ENCODE measurements around the gene KCNH1.
"Not testable (repeated sequence)": the region's sequence is repeated elsewhere in the genome, so short reads cannot be mapped to it uniquely, and the experiment has no call there.

Gene KCNH1

DNA sequence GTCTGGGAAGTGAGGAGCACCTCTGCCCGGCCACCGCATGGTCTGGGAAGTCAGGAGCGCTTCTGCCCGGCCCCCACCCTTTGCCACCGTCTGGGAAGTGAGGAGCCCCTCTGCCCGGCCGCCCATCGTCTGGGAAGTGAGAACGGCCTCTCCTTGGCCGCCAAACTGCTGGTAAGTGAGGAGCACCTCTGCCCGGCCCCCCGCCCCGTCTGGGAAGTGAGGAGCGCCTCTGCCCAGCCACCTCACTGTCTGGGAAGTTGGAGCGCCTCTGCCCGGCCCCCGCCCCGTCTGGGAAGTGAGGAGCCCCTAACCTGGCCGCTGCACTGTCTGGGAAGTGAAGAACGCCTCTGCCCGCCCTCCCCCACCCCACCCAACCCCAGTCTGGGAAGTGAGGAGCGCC lies 22.6 kb downstream of the KCNH1 start:
- no peak for DNase-seq

GRCh38 chr1:211101481-211101880 lies 32.5 kb downstream of the KCNH1 start:
- no peak for DNase-seq

- DNase-seq = no peak
These were observed 34.6 kb downstream of the KCNH1 start for GRCh38 chr1:211099393-211099792.

DNA sequence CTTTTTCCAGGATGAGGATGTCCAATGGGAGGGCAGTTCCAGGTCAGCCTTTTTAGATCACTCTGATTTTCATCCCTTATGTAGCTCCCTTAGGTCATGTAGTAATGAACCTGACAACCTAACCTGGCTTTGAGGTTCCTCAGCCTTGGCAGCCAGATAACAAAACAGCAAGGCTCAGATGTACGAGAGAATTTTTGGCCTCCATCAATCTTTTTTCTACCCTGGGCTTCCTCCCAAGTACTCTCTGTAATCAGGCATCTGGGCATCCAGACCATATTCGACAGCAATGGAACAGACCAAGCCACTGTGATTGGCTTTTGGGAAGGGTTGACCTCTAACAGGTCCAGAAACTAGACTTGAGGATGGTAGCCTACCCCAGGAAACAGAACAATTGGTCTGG lies 38.6 kb downstream of the KCNH1 start:
- DNase-seq = no peak

GRCh38 chr1:211092955-211093354 lies 41.0 kb downstream of the KCNH1 start:
- DNase-seq = peak in 3 of 56 donors; percentile 4 to 29 (median 7)

GRCh38 chr1:211091867-211092266 lies 42.1 kb downstream of the KCNH1 start:
- DNase-seq = no peak

DNA sequence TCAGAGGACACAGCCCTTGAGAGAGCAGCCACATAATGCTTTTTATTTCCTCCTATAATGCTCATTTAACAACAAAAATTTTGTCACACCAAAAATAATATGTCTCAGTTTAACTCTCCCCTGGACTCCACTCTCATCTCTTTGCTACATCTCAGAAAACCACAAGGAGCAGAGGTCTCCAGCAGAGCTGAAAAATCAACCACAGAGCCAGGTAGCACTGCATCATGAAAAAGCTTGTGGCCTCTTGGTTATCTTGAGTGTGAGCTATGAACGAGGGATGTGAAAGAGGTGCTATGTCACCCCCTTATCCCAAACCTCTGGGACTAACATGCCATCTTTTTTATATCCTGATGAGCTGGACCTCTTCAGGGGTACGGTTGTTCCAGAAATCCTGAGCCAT lies 44.4 kb downstream of the KCNH1 start:
- no peak for DNase-seq

DNA sequence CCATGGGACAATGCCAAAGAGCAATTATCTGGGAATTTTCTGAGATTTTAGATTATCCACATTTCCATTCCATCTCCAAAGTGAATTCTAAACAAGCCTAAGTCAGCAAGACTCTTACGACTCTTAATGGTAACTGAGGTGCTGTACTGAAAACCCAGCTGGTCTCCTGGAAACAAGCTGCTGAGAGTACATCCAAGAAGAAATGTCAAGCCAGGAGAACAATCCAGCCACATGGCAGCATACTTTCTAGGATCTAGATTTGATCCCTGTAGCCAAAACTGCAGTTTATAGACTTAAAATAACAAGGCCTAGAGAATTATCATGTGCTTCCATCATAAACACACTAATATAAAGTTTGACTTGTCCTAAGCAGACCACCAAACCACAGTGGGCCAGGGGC lies 45.8 kb downstream of the KCNH1 start:
- DNase-seq = no peak

- no peak for DNase-seq
These were observed 51.1 kb downstream of the KCNH1 start for GRCh38 chr1:211082824-211083223.

GRCh38 chr1:211081447-211081846 lies 52.5 kb downstream of the KCNH1 start:
- DNase-seq = not testable (repeated sequence)

DNA sequence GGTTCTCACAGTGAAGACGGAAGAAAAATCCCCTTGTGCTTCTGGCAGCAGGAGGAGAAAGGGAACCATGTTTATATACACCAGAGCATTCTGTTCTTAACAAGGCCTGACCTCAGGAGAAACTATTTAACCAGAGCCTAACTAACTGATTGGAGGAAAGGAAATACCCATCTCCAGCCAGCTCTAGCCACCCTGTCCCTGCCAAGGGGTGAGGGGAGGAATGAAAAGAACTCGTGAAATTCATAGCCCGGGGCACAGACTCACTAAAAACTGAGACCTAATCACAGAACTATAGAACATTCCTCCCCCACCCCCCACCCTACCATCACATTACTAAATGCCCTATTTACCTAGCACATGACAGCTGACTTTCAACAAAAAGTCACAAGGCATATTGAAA lies 65.0 kb downstream of the KCNH1 start:
- DNase-seq = no peak

DNA sequence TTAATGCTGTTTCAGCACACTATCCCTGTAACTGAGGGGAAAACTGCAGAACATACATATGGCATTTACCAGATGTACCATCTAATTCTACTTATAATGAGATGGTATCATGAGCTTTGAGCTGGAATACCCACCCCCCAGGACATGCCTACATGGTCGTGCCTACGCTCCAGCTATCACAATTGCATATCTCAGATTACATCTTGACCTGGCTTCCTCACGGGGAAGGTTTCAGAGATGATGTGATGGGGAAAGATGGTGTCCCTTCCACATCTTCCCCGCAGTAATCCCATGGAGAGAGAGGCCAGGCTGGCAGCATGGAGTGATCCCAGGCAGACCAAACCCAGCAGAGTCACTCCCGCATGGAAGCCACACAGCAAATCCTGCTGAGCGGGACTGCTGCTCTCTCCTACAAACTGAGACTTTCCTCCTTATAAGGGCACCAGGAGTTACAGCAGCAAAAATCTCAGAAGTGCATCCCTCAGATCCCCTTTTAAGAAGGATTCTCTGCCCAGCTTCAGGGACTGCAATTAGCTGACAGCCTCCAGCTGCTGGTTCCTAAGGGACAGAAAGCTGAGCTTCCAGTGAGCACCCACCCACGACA lies 67.1 kb downstream of the KCNH1 start:
- no peak for DNase-seq

- not testable (repeated sequence) for DNase-seq
These were observed 92.1 kb downstream of the KCNH1 start for GRCh38 chr1:211041838-211042237.

DNA sequence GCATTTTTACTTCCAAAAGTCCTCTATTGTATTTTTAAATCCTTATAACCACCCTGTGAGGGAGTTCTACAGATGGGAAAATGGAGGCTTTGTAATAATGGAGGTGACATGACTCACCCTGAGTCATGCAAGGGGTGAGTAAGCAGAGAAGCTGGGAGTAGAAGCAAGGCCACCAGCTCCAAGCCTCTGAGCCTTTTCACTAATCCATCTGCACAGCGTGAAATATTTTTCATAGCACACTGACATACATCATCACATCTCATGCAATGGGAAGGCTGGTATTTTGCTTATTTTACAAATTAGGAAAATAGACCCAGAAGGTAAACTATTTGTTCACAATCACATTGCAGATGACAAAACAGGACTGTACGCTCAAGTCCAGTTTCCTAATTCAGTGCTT lies 96.9 kb downstream of the KCNH1 start:
- DNase-seq = peak in 24 of 56 donors; percentile 0 to 74 (median 28)

GRCh38 chr1:211036381-211037060 lies 97.4 kb downstream of the KCNH1 start:
- DNase-seq = no peak

- DNase-seq = no peak
These were observed 98.0 kb downstream of the KCNH1 start for GRCh38 chr1:211035821-211036380.

DNA sequence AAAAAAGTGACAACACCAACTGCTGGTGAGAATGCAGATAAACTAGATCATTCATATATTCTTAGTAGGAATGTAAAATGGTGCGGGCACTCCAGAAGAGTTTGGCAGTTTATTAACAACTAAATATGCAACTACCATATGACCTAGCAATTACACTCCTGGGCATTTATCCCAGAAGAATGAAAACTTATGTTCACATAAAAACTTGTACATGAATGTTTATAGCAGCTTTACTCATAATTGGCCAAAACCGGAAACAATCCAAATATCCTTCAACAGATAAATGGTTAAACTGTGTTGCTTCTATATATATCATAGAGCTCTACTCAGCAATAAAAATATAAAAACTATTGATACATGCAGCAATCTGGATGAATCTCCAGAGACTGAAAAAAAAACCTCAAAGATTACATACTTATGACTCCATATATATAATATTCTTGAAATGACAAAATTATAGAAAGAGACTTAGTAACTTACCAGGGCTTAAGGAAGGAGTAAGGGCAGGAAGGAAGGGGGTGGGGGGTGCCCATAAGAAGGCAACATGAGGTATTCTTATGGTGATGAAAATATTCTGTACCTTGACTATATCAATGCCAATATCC lies 99.9 kb downstream of the KCNH1 start:
- no peak for DNase-seq

GRCh38 chr1:211024901-211025300 lies 109.0 kb downstream of the KCNH1 start:
- DNase-seq = no peak

DNA sequence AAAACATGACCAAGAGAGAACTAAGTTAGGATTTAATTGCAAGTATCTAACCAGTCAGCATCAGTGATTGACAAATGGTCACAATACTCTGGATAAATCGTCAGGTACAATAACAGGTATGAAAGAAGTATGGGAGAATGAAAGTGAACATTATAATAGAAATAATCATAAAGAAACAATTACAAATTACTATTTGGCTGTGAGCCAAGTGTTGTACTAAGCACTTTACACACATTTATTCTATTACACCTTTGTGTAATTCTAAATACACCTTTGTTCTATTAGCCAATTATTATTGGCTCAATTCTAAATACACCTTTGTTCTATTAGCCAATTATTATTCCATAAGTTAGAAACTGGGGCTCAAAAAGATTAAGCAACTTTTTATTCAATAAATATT lies 114.7 kb downstream of the KCNH1 start:
- no peak for DNase-seq

DNA sequence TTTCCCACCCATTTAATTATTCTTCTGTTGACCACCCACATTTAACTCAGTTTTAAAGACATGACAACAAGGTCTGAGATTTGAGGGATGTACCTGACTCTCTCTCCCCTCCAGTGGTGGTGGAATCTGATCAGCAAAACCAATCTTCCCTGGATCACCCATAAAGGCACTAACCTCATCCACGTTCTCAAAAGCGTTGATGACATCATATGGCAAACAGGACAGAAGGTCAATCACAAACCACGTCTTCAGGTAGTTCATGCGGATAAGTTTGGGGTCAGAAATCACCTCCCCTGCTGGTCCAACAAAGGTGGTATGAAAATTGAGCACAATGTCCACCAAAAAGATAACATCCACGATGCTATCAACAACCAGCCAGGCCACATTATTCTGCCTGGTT lies 115.3 kb downstream of the KCNH1 start:
- no peak for DNase-seq

DNA sequence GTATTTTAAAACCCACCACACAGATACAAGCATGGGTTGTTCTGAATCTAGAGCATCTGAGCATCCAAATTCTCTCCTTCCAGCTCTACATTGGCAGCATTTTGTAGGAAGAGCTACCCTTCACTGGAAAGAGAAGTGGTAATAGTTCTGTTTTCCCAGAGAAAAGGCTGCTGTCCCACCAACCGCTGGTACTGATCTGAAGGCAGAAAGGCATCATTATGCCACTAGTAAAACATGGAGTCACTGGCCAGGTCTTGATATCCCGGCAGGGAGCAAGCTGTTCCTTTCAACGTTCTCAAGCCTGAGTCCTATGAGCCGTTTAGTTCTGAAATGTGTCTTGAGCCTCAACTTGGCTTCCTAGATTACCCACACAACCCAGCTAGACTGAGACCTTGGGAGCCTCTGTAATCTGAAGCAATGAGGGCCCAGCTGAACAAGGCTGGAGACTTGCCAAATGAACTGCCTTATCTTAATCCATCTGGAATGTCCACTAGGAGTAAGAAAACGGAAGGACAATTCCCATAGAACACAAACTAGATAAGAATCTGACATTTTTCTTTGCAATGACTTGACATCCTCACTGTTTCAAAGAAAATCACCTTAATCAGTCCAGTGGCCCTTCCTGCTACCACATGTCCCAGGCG lies 116.8 kb downstream of the KCNH1 start:
- DNase-seq = no peak

GRCh38 chr1:211014275-211014674 lies 119.7 kb downstream of the KCNH1 start:
- DNase-seq = no peak

Data from nucleus accumbens (tissue), 56 donors.